CD4-positive, alpha-beta T cell treated with Interleukin-15 for 4 hours (primary cell): ENCODE data around the gene FUT9.
"Not testable (repeated sequence)": the region's sequence is repeated elsewhere in the genome, so short reads cannot be mapped to it uniquely, and the experiment has no call there.

Experiments used
- DNase-seq: peaks from one replicate; pipeline ENCODE4 v3.0.0-alpha.2; 2020; ENCODE audit warnings: low spot score

The FUT9 gene

GRCh38 chr6:96186516-96187195 lies 170.9 kb downstream of the FUT9 start:
- no peak for DNase-seq

DNA sequence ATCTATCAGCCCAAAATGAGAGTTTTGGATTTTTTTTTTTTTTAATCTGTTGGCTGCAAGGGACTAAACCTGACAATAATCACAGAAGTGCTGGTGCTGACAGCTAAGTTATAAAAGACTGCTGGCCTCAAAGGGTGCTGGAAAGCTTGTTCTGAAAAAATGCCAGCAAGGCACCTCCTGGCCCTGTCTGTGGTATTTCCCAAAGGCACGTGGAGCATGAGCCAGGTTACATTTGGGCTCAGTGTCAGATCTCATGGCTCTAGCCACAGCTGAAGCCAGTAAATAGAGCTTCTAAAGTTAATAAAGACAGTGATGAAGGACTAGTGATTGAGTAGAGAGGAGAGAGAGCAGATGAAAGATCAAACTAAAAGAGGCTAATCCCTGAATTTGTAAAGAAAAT lies 178.9 kb downstream of the FUT9 start:
- DNase-seq = no peak

DNA sequence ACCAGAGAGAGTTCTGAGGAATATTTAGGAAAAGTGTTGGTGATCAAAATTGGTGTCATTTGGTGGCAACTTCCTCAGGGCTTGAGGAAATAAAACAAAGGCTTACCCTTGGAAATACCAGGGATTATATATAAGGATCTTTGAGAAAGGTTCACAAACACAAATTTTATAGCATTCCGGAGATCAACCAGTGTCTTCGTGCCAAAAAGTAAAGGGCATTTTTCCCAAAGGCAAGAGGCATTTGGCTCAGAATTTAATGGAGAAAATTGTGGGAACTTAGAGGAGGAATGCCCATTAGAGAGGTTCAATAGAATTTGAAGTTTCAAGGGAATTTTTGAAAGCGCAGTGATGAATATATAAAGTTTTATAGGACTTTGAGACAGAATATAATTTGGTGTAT lies 179.5 kb downstream of the FUT9 start:
- no peak for DNase-seq

DNA sequence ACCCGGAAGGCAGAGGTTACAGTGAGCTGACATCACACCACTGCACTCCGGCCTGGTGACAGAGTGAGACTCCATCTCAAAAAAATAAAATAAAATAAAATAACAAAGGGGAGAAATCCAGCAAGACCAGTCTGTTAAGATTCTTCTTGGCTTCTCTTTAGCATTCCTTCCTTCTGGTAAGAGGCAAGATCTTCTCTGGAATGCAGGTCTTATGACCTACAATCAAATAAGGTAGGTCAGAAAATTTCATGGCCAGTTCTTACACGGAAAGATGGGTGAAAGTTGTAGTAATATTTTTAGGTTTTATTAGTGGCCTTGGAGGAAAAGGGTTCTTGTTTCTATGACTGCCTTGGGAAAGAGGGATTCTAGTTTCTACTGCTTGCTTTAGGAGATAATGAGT lies 180.9 kb downstream of the FUT9 start:
- DNase-seq = no peak

DNA sequence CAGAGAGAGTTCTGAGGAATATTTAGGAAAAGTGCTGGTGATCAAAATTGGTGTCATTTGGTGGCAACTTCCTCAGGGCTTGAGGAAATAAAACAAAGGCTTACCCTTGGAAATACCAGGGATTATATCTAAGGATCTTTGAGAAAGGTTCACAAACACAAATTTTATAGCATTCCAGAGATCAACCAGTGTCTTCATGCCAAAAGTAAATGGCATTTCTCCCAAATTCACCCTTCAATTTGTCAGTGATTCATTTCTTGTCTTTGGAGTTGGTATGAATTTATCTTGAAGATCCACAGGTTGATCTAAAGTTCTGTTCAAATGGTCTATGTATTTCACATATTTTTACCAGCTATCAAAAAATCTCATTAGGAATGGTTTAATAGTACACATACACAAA lies 181.5 kb downstream of the FUT9 start:
- DNase-seq = no peak

GRCh38 chr6:96202571-96202970 lies 186.8 kb downstream of the FUT9 start:
- DNase-seq = no peak

- no peak for DNase-seq
Observed at GRCh38 chr6:96211341-96211740, 195.6 kb downstream of the FUT9 start.

- no peak for DNase-seq
Observed at GRCh38 chr6:96212066-96212465, 196.3 kb downstream of the FUT9 start.

GRCh38 chr6:96213784-96214183 lies 198.0 kb downstream of the FUT9 start:
- no peak for DNase-seq

- DNase-seq = no peak
Observed at GRCh38 chr6:96223695-96224094, 207.9 kb downstream of the FUT9 start.

DNA sequence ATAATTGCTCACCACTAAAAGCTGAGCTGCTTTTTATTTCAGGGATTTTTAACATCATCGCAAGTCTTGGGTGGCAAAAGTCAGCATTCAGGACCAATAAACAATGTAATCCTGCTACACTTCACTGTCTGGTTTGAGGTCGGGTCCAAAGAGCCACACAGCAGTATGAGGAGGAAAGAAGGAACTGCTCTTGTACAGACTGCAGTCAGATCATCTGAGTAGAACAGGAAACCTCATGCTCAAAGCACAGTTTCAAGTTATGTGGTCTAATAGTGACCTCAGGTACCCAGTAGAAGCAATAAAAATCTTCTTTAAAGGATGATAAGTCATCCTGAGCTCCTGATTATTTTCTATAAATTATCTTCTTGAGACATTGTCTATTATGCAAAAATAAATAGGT lies 211.4 kb downstream of the FUT9 start:
- no peak for DNase-seq

- no peak for DNase-seq
Observed at GRCh38 chr6:96234444-96234843, 218.7 kb downstream of the FUT9 start.

DNA sequence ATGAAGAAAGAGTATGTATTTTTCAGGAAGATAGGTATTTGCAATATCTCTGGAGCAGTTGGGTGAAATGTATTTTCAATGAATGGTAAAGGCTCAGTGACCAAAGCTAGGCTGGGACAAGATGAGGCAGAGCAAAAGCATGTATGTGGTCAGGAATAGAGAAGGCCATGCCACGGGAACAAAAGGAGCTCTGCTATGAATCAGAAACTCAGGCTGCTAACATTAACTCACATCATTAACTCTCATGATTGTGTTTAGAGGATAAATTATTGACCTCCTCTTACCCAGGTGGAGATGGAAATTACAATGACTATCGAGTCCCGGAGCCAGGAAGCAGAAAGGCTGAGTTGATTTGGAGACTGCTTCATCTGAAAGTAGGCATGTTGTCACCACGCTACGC lies 220.2 kb downstream of the FUT9 start:
- DNase-seq = no peak

GRCh38 chr6:96236471-96236870 lies 220.7 kb downstream of the FUT9 start:
- DNase-seq = no peak

- DNase-seq = no peak
Observed at GRCh38 chr6:96237638-96238347, 222.0 kb downstream of the FUT9 start.

DNA sequence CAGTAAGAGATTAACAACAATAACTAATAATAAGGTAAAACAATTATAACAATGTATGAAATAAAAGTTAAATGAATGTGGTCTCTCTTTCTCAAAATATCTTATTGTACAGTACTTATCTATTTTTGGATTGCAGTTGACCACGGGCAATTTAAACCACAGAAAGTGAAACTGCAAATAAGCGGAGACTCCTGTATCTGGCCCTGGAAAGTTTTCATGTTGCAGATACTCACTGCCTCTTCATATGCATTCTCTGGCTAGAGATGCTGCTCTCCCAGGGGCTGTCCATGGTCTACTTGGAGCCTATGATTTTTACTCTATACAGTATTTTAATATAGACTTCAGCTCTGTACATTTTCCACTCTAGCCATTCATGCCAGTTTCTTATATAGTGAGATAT lies 230.8 kb downstream of the FUT9 start:
- DNase-seq = no peak

- DNase-seq = no peak
Observed at GRCh38 chr6:96249755-96250154, 234.0 kb downstream of the FUT9 start.

- DNase-seq = no peak
Observed at GRCh38 chr6:96257751-96258150, 242.0 kb downstream of the FUT9 start.

- DNase-seq = not testable (repeated sequence)
Observed at GRCh38 chr6:96260787-96261430, 245.1 kb downstream of the FUT9 start.
